GM23338 (cell line): ENCODE results near the gene TMEM187. TPM values are rescaled to one million over a fixed set of nuclear protein-coding genes. Genes with fewer than 3 reads are reported as not detected.

Source experiments
- ATAC-seq: fragments of 200-7000 bp; cut with Tn5 transposase; 3 replicates; pipeline ENCODE4 v1.9.1; 2020
- DNase-seq: peaks from one replicate; pipeline ENCODE4 v3.0.0-alpha.2; 2015; ENCODE audit warnings: low spot score
- H2AFZ ChIP-seq: fragments of 200-600 bp; sonication (generic); 2 replicates; pipeline ENCODE4 v1.8.0; 2016; ENCODE audit warnings: antibody characterized with exemption, mild to moderate bottlenecking, moderate library complexity
- H3F3A ChIP-seq: fragments of 200-600 bp; sonication (generic); replicated peaks from 2 replicates; pipeline ENCODE4 v1.8.0; 2017; ENCODE audit warnings: antibody characterized with exemption, mixed run types, low read depth
- H3K27ac ChIP-seq: fragments of 200-600 bp; sonication (generic); 2 replicates; pipeline ENCODE4 v1.6.1; 2016; ENCODE audit warnings: low read depth
- H3K27me3 ChIP-seq: fragments of 200-600 bp; sonication (generic); 2 replicates; pipeline ENCODE4 v1.8.0; 2016; ENCODE audit warnings: mild to moderate bottlenecking, mixed run types, moderate library complexity; ENCODE audit not compliant: insufficient read depth
- H3K36me3 ChIP-seq: fragments of 200-600 bp; sonication (generic); 2 replicates; pipeline ENCODE4 v1.8.0; 2016; ENCODE audit warnings: mild to moderate bottlenecking; ENCODE audit not compliant: insufficient read depth
- H3K4me1 ChIP-seq: fragments of 200-600 bp; sonication (generic); 2 replicates; pipeline ENCODE4 v1.8.0; 2016; ENCODE audit warnings: mild to moderate bottlenecking, moderate library complexity; ENCODE audit not compliant: insufficient read depth
- H3K4me2 ChIP-seq: fragments of 200-600 bp; sonication (generic); 2 replicates; pipeline ENCODE4 v1.7.1; 2017; ENCODE audit warnings: mixed run types
- H3K4me3 ChIP-seq: fragments of 200-600 bp; sonication (generic); 2 replicates; pipeline ENCODE4 v1.6.1; 2016; ENCODE audit warnings: mixed run types
- H3K79me2 ChIP-seq: fragments of 200-600 bp; sonication (generic); replicated peaks from 2 replicates; pipeline ENCODE4 v1.8.0; 2017; ENCODE audit warnings: mild to moderate bottlenecking; ENCODE audit not compliant: insufficient read depth
- H3K9me2 ChIP-seq: fragments of 200-600 bp; sonication (generic); 2 replicates; pipeline ENCODE4 v1.8.0; 2017; ENCODE audit not compliant: insufficient read depth
- H4K20me1 ChIP-seq: fragments of 200-600 bp; sonication (generic); replicated peaks from 2 replicates; pipeline ENCODE4 v1.8.0; 2017; ENCODE audit warnings: mild to moderate bottlenecking; ENCODE audit not compliant: insufficient read depth
- H3K27ac Mint-ChIP-seq: 2 replicates; pipeline ENCODE4 v1.8.0; 2020; ENCODE audit warnings: inconsistent platforms, mild to moderate bottlenecking, moderate library complexity, mixed read lengths
- H3K27me3 Mint-ChIP-seq: 3 replicates; pipeline ENCODE4 v1.8.0; 2022; ENCODE audit warnings: low read depth, mild to moderate bottlenecking, moderate library complexity, mixed read lengths, inconsistent platforms; ENCODE audit not compliant: insufficient read depth, poor library complexity
- H3K36me3 Mint-ChIP-seq: 3 replicates; pipeline ENCODE4 v1.8.0; 2021; ENCODE audit warnings: low read depth, mild to moderate bottlenecking, inconsistent platforms, moderate library complexity, mixed read lengths
- H3K4me1 Mint-ChIP-seq: 3 replicates; pipeline ENCODE4 v1.8.0; 2020; ENCODE audit warnings: mild to moderate bottlenecking, inconsistent platforms, mixed read lengths
- H3K4me3 Mint-ChIP-seq: 3 replicates; pipeline ENCODE4 v1.8.0; 2021; ENCODE audit warnings: moderate library complexity, mild to moderate bottlenecking, inconsistent platforms, mixed read lengths
- H3K9me3 Mint-ChIP-seq: 3 replicates; pipeline ENCODE4 v1.8.0; 2020; ENCODE audit warnings: moderate library complexity, mild to moderate bottlenecking, inconsistent platforms, mixed read lengths
- CREB1 ChIP-seq: fragments of 250-450 bp; sonication (Bioruptor Pico); IDR thresholded peaks from 2 replicates; pipeline ENCODE4 v1.5.0; 2020; ENCODE audit warnings: low read depth, mild to moderate bottlenecking, moderate library complexity
- CTCF ChIP-seq, 2 experiments: fragments of 200-600 bp in 1 of 2; sonication (generic) in 1 of 2; conservative IDR thresholded peaks; 2 replicates each; pipeline versions ENCODE4 v1.5.1 to v1.6.1; 2016 to 2017; ENCODE audit warnings: antibody characterized with exemption in 2 of 2, low read depth in 2 of 2, mild to moderate bottlenecking in 2 of 2, moderate library complexity in 1 of 2
- EZH2 ChIP-seq: fragments of 200-600 bp; sonication (generic); IDR thresholded peaks from one replicate; pipeline ENCODE4 v1.8.0; 2017; ENCODE audit warnings: antibody characterized with exemption, mild to moderate bottlenecking, low read depth; ENCODE audit not compliant: unreplicated experiment
- EZH2phosphoT487 ChIP-seq: fragments of 200-600 bp; sonication (generic); IDR thresholded peaks from one replicate; pipeline ENCODE4 v1.8.1; 2018; ENCODE audit warnings: antibody characterized with exemption; ENCODE audit not compliant: unreplicated experiment
- JUNB ChIP-seq: IDR thresholded peaks from one replicate; pipeline ENCODE4 v1.6.1; 2016; ENCODE audit warnings: antibody characterized with exemption; ENCODE audit not compliant: unreplicated experiment
- NANOG ChIP-seq: IDR thresholded peaks from 2 replicates; pipeline ENCODE4 v1.6.1; 2016; ENCODE audit warnings: antibody characterized with exemption, borderline replicate concordance
- POLR2AphosphoS5 ChIP-seq: IDR thresholded peaks from 2 replicates; pipeline ENCODE4 v1.6.1; 2016; ENCODE audit warnings: antibody characterized with exemption, low read depth
- STAT1 ChIP-seq: IDR thresholded peaks from one replicate; pipeline ENCODE4 v1.6.1; 2016; ENCODE audit warnings: antibody characterized with exemption; ENCODE audit not compliant: unreplicated experiment
- ZNF114 ChIP-seq: fragments of 250-450 bp; sonication (Bioruptor Pico); IDR thresholded peaks from 2 replicates; pipeline ENCODE4 v1.5.0; 2020; ENCODE audit warnings: mild to moderate bottlenecking, moderate library complexity
- ZNF331 ChIP-seq: fragments of 250-450 bp; sonication (Bioruptor Pico); IDR thresholded peaks from 2 replicates; pipeline ENCODE4 v1.5.0; 2020; ENCODE audit warnings: low read depth, mild to moderate bottlenecking, moderate library complexity
- ZNF462 ChIP-seq: fragments of 250-450 bp; sonication (Bioruptor Pico); IDR thresholded peaks from 2 replicates; pipeline ENCODE4 v1.5.0; 2020; ENCODE audit warnings: mild to moderate bottlenecking, moderate library complexity
- polyA plus RNA-seq: library from polyadenylated mRNA; unstranded; fragments of >200 nt; fragmentation: Nextera tagmentation; extraction: Ambion mirVana; gene quantifications from 2 replicates; pipeline ENCODE4 v1.2.1, GENCODE V29; 2016
- total RNA-seq: library from RNA; depleted of rRNA; stranded (reverse); fragments of >200 nt; shearing (Covaris generic); gene quantifications from 2 replicates; pipeline ENCODE4 v1.2.3, GENCODE V29; 2014
- TF ChIP-seq, protein P1 (sequence below): IDR thresholded peaks from one replicate; pipeline ENCODE4 v1.6.1; 2018; ENCODE audit warnings: antibody characterized with exemption; ENCODE audit not compliant: unreplicated experiment
- TF ChIP-seq, protein P2 (sequence below): IDR thresholded peaks from 2 replicates; pipeline ENCODE4 v1.6.1; 2016; ENCODE audit warnings: antibody characterized with exemption

TMEM187 gene
- total and polyA plus RNA-seq, 2 experiments from 2014 or later, result 2.5 to 4.4 TPM

DNA sequence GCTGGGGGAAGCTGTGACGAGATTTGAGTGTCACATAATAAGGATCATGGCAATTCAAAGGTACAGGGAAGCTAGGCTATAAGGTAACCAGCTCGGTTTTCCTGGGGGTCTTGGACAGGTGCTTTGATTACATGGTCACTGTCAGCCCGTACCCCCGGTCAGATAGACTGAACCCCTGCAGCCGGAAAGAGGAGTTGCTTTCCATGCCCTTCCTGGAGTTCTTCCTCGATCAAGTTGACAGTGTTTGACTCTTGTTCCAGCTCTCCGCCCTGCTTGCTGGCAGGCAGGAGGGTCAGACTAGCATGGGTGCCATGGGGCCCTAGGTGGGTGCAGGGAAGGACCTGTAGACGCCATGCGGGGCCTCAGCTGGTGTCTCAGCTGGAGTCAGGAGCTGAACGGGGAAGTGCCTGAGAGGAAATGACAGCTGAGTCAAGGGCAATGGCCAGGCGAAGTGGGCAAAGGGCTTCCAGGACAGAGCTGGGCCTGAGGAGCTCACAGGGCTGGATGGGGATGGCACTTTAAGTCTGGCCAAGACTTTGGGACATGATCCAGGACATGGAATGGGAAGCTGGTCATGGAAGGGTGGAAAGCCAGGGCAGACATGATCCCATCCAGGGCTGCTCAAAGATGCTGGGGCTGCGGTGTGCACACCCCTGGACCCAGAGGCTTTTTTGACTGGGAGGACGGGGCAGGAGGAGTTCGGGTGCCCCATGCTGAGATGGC is 1.6 kb downstream of the TMEM187 start:
- Histone ChIP-seq H3K4me2 (no peak overlapping the region), H2AFZ (no peak overlapping the region), H3K4me3 (no peak overlapping the region), H4K20me1 (no peaks in the 10 kb centered on the region), H3K79me2 (peaks cover 14% of the 10 kb centered on the region), H3K36me3 (no peaks in the 10 kb centered on the region), H3K27me3 (no peaks in the 10 kb centered on the region), H3F3A (0 out of 2 replicates have a peak, but pooled peaks cover 4% of the 10 kb centered on the region), H3K27ac (no peak overlapping the region; the same call in 1 of the 2 replicates), H3K4me1 (no peaks in the 10 kb centered on the region), H3K9me2 (no peaks in the 10 kb centered on the region)
- Mint-ChIP-seq H3K4me1 (peaks cover 14% of the 10 kb centered on the region; the same call in 2 of the 3 replicates), H3K9me3 (no peaks in the 10 kb centered on the region; the same call in 2 of the 3 replicates), H3K27ac (peak overlapping the region; percentile 52; the same call in 1 of the 2 replicates), H3K4me3 (peak overlapping the region; percentile 88), H3K27me3 (peaks cover 2% of the 10 kb centered on the region), H3K36me3 (peaks cover 4% of the 10 kb centered on the region; the same call in 2 of the 3 replicates)
- no peak for DNase-seq
- TF ChIP-seq ZNF114 (CRISPR knock-in tag), result no peak
- no peak for TF ChIP-seq JUNB
- TF ChIP-seq NANOG, result no peak
- no peak for TF ChIP-seq STAT1
- no peak for TF ChIP-seq EZH2
- no peak for TF ChIP-seq CTCF (conservative IDR thresholded peaks at IDR 0.05; ENCODE audit: low read depth in 2 of 2)
- no peak for TF ChIP-seq ZNF462
- TF ChIP-seq ZNF331, result no peak
- no peak for TF ChIP-seq EZH2phosphoT487
- TF ChIP-seq, protein P1, sequence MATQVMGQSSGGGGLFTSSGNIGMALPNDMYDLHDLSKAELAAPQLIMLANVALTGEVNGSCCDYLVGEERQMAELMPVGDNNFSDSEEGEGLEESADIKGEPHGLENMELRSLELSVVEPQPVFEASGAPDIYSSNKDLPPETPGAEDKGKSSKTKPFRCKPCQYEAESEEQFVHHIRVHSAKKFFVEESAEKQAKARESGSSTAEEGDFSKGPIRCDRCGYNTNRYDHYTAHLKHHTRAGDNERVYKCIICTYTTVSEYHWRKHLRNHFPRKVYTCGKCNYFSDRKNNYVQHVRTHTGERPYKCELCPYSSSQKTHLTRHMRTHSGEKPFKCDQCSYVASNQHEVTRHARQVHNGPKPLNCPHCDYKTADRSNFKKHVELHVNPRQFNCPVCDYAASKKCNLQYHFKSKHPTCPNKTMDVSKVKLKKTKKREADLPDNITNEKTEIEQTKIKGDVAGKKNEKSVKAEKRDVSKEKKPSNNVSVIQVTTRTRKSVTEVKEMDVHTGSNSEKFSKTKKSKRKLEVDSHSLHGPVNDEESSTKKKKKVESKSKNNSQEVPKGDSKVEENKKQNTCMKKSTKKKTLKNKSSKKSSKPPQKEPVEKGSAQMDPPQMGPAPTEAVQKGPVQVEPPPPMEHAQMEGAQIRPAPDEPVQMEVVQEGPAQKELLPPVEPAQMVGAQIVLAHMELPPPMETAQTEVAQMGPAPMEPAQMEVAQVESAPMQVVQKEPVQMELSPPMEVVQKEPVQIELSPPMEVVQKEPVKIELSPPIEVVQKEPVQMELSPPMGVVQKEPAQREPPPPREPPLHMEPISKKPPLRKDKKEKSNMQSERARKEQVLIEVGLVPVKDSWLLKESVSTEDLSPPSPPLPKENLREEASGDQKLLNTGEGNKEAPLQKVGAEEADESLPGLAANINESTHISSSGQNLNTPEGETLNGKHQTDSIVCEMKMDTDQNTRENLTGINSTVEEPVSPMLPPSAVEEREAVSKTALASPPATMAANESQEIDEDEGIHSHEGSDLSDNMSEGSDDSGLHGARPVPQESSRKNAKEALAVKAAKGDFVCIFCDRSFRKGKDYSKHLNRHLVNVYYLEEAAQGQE, result no peak
- TF ChIP-seq, protein P2, sequence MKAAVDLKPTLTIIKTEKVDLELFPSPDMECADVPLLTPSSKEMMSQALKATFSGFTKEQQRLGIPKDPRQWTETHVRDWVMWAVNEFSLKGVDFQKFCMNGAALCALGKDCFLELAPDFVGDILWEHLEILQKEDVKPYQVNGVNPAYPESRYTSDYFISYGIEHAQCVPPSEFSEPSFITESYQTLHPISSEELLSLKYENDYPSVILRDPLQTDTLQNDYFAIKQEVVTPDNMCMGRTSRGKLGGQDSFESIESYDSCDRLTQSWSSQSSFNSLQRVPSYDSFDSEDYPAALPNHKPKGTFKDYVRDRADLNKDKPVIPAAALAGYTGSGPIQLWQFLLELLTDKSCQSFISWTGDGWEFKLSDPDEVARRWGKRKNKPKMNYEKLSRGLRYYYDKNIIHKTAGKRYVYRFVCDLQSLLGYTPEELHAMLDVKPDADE, result no peak
- TF ChIP-seq POLR2AphosphoS5, result no peak
- no peak for TF ChIP-seq CREB1 (CRISPR knock-in tag)
- no peak for ATAC-seq
